ENCODE results near the gene TRIM33.
"Not testable (repeated sequence)": the region's sequence is repeated elsewhere in the genome, so short reads cannot be mapped to it uniquely, and the experiment has no call there.

TRIM33 gene

DNA sequence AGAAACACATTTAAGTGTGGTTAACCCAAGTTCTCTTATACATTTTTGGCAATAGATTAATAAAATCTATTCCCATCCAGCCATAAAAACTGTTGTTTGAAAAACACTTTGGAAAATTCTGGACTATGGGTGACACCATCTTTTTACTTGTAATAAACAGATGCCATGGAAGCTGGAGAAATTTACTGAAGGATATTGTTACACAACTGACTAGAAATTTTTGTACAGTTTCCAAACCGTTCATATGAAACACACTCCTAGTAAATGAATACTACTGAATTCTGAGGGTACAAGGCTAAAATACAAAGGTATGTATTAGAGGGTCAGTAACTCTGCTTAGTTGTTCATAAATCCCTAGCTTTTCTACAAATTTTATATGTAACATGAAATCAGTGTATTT, 48.7 kb downstream of the TRIM33 start:
- DNase-seq: no peak

- DNase-seq: no peak
These were observed 52.7 kb downstream of the TRIM33 start for GRCh38 chr1:114458237-114458777.

- DNase-seq: no peak
These were observed 53.2 kb downstream of the TRIM33 start for GRCh38 chr1:114457675-114458236.

DNA sequence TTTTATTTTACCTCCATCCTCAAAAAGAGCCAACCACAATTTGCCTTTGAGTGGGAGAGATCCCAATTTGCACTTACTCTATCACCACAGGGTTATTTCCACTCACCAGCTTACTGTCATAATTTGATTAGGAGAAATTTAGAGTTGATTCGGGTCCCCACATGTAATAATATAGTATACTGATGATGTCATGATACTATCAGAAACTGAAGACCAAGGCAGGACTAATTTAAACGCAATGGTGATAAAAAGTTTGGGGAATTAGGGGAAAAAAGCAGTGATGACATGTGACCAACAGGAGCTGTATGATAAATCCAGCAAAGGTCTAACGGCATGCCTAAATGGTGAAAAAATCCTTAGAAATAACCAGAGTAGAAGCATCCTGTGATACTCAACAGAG, 54.4 kb downstream of the TRIM33 start:
- no peak for DNase-seq

DNA sequence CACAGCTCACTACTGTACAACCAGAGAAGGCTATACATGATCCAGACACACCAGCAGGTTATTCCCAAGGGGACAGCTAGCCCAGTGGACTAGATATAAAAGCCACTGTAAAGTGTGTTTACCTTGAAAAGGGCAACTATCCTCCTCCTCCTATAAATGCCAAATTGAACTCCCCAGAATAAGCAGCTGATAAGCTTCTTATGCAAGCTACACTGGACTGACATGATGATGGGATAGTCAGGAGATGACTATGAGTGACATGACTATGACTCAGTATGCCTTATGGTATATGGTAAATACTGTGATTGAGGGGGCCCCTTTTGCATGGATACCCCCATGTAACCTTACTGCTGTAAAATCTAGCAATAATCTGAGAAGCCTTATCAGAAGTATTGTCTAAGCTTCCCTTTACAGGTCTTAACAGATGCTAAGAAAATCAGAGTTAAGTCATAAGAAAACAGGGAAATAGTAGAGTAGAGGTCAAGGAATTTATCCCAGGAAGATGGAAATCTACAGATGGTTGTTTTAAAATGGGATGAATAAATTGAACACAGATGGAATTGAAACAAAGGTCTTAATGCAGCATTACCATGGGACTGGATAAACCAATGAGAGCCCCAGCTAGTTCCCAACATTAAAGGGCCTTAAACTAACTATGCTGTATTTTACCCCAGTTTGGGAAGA, 55.8 kb downstream of the TRIM33 start:
- no peak for DNase-seq

- no peak for DNase-seq
These were observed 56.5 kb downstream of the TRIM33 start for GRCh38 chr1:114454539-114454938.

GRCh38 chr1:114453361-114453784, 57.6 kb downstream of the TRIM33 start:
- DNase-seq: no peak

GRCh38 chr1:114448370-114449036, 62.5 kb downstream of the TRIM33 start:
- no peak for DNase-seq

DNA sequence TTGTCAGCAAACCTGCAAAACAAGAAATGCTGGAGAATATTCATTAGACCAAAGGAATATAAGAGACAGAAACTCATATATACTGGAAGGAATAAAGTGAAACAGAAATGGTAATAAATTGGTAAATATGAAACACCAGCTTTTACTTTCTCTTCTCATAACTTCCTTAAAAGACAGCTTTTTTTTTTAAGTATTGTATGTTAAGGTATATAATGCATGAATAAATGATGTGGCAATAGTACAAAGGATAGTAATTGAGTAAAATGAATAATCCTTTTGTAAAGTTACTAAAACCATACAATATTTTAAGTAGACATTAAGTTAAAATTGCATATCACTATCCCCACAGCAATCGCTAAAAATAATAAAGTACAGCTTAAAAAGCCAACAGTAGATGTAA, 64.8 kb downstream of the TRIM33 start:
- no peak for DNase-seq

- not testable (repeated sequence) for DNase-seq
These were observed 67.8 kb downstream of the TRIM33 start for GRCh38 chr1:114443226-114443625.

- no peak for DNase-seq
These were observed 69.7 kb downstream of the TRIM33 start for GRCh38 chr1:114441332-114441731.

DNA sequence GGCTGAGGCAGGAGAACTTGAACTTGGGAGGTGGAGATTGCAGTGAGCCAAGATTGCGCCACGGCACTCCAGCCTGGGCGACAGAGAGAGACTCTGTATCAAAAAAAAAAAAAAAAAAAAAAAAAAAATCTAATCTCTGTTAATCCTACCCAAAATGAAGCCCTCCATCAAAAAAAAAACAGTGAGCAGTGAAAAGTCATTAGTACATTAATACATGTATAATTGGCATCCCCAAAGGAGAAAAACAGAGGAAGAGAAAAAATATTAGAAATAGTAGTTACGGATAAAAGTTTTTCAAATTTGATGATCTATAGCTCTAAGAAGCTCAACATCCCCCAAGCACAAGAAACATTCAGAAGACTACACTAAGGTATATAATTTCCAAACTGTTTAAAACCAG, 71.6 kb downstream of the TRIM33 start:
- no peak for DNase-seq

DNA sequence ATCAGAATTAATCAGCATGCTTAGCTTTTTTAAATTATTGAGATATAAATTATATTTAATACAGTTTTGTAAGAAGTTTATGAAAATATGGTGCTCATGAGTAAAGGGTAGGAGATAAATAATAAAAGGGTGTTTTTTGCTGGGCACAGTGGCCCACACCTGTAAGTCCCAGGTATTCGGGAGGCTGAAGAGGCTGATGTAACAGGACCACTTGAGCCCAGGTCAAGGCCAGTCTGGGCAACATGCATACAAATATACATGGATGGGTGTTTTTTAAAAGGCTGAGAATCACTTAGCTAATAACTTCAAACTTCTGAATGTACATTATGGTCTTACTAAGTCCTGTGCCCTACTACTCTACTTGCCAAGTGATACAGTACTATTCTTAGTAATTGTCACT, 73.2 kb downstream of the TRIM33 start:
- DNase-seq: no peak

- DNase-seq: no peak
These were observed 74.2 kb downstream of the TRIM33 start for GRCh38 chr1:114436799-114437198.

DNA sequence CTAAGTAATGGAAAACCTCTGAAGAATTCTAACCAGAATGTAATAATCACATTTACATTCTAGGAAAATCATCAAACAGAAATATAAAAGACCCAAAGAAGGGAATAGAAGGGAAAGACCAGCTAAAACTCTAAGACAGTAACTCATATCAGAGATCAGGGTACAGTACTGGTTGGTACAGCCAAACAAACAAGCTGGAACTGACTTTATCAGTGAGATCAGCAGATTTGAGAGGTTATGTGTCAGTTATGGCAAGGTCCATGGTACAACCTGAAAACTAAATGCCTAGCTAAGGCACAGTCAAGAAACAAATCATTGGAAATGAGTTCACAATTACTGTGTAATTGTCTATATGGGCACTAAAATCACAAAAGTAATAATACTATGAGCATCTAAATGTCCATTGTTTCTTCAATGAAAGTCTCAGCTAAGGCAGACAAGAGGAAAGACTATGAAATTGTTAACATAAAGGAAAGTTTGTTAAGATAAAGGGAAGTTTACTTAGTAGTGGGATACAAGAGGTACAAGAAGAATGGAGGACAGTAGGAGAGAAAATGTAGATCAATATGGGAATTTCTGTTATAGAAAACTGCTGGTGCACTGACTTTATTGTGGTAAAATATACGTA, 75.8 kb downstream of the TRIM33 start:
- no peak for DNase-seq

- no peak for DNase-seq
These were observed 80.0 kb downstream of the TRIM33 start for GRCh38 chr1:114431026-114431425.

DNA sequence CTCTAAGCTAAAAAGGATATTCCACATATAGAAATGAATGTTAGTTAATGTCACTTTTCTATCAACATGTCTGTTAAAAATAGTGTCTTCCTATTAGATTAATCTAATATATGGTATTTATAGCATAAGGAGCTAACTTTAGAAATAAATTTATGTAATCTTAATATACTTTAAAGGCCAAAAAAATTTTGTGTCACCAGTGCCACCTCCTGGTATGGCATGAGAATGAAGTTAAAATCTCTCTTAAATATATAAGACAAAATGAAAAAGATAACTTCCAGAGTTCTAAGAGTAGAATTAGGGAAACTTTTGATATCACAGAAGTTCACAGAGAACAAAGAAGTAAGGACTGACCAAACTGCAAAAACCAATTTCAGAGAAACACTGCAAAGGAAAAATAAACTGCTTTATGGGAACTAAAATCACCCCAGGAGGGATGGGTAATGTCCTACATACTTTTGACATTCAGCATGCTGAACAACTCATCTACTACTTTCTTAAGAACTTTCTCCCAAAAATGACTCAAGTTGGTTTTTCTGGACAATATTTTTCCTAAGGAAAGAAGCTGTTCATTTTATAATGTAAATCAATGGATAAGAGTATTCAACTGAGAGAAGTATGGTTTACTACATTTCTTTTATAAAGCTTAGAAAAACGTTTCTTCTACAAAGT, 82.8 kb downstream of the TRIM33 start:
- DNase-seq: no peak

GRCh38 chr1:114427612-114428011, 83.4 kb downstream of the TRIM33 start:
- DNase-seq: no peak

GRCh38 chr1:114423455-114423854, 87.5 kb downstream of the TRIM33 start:
- DNase-seq: no peak

DNA sequence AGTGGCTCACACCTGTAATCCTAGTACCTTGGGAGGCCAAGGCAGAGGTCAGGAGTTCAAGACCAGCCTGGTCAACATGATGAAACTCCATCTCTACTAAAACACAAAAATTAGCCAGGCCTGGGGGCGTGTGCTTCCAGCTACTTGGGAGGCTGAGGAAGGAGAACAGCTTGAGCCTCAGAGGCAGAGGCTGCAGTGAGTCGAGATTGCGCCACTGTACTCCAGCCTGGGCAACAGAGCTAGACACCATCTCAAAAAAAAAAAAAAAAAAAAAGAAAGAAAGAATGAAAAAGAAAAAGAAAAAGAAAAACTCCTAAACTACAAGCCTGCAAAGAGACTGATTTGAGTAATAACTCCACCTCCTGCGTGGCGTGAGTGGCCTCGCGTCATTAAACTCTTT, 92.1 kb downstream of the TRIM33 start:
- DNase-seq: not testable (repeated sequence)

DNA sequence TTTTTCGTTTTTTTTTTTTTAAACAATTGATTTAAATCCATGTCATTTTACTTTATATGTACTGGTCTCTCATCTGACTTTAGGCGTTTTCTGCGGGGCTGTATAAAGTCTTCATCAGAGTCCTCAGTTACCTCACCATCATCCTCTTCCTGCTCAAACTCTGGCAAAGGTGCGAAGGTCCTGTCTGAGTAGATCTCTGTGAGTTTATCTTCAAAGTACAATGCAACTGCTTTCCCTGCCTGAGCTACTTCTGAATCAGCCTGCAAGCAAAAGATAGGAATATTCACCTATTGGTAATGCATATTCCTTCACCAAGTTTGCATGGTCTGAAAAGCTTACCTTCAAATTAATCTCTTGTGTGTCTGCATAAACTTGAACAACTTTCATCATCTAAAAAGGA, 113.4 kb downstream of the TRIM33 start:
- no peak for DNase-seq

GRCh38 chr1:114395863-114396262, 115.1 kb downstream of the TRIM33 start:
- no peak for DNase-seq

DNA sequence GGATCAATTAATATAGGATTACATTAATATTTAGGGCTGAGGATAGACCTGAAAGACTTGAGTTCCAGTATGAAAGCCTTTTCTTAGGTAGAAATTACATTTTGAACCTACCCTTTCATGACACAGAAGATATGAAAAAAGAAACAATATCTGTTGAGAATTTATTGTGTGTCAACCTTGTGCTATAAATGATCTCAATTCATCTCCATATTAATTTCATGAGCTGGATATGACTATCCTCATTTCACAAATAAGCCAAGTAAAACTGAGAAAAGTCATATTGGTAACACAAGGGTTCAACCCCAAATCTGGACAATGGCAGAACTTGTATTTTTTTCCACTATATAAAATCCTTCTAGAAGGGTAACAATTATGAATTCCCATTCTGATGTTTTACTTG, 120.0 kb downstream of the TRIM33 start:
- no peak for DNase-seq
